Measurements from ENCODE around the gene TSTD2.

The TSTD2 gene

GRCh38 chr9:97563458-97564135 is 69.6 kb downstream of the TSTD2 start:
- DNase-seq (ENCODE audit: low read depth in 2 of 2), result no peak

- no peak for DNase-seq (ENCODE audit: low read depth in 2 of 2)
Observed at GRCh38 chr9:97562542-97562941, 70.6 kb downstream of the TSTD2 start.

- DNase-seq (ENCODE audit: low read depth in 2 of 2), result no peak
Observed at GRCh38 chr9:97561501-97561900, 71.7 kb downstream of the TSTD2 start.

GRCh38 chr9:97560851-97561250 is 72.3 kb downstream of the TSTD2 start:
- no peak for DNase-seq (ENCODE audit: low read depth in 2 of 2)

GRCh38 chr9:97560154-97560553 is 73.0 kb downstream of the TSTD2 start:
- no peak for DNase-seq (ENCODE audit: low read depth in 2 of 2)

- no peak for DNase-seq (ENCODE audit: low read depth in 2 of 2)
Observed at GRCh38 chr9:97559111-97559514, 74.1 kb downstream of the TSTD2 start.

- DNase-seq (ENCODE audit: low read depth in 2 of 2), result no peak
Observed at GRCh38 chr9:97558701-97559101, 74.5 kb downstream of the TSTD2 start.

GRCh38 chr9:97557606-97558095 is 75.5 kb downstream of the TSTD2 start:
- DNase-seq (ENCODE audit: low read depth in 2 of 2), result no peak

- no peak for DNase-seq (ENCODE audit: low read depth in 2 of 2)
Observed at GRCh38 chr9:97556721-97557605, 76.2 kb downstream of the TSTD2 start.

GRCh38 chr9:97556036-97556720 is 77.0 kb downstream of the TSTD2 start:
- DNase-seq (ENCODE audit: low read depth in 2 of 2), result no peak

GRCh38 chr9:97555164-97555563 is 78.0 kb downstream of the TSTD2 start:
- no peak for DNase-seq (ENCODE audit: low read depth in 2 of 2)

- DNase-seq (ENCODE audit: low read depth in 2 of 2), result no peak
Observed at GRCh38 chr9:97554566-97555075, 78.5 kb downstream of the TSTD2 start.

- no peak for DNase-seq (ENCODE audit: low read depth in 2 of 2)
Observed at GRCh38 chr9:97553841-97554240, 79.3 kb downstream of the TSTD2 start.

- DNase-seq (ENCODE audit: low read depth in 2 of 2), result no peak
Observed at GRCh38 chr9:97553141-97553540, 80.0 kb downstream of the TSTD2 start.

GRCh38 chr9:97551308-97551707 is 81.9 kb downstream of the TSTD2 start:
- no peak for DNase-seq (ENCODE audit: low read depth in 2 of 2)

GRCh38 chr9:97550386-97550785 is 82.8 kb downstream of the TSTD2 start:
- DNase-seq (ENCODE audit: low read depth in 2 of 2), result no peak

Data from stimulated activated CD8-positive, alpha-beta memory T cell treated with anti-CD3 and anti-CD28 coated beads, Interleukin-2, amount 100 ng/mL, for 1 hour (primary cell).